Measurements from ENCODE around the gene NEBL. TPM values are rescaled to one million over a fixed set of nuclear protein-coding genes. Genes with fewer than 3 reads are reported as not detected.

Gene NEBL
- total RNA-seq, 1 experiment from 2014 or later: 55.2 TPM

- H3K4me3 Mint-ChIP-seq (ENCODE audit: unreplicated experiment): no peak overlapping the region
- ChIA-PET CTCF (interaction anchor here (0.5 kb wide), 1 partner anchor 1091 kb away, joined by 3 read pairs; no protein-coding TSS in a partner anchor), POLR2A (no interaction called here)
- Histone ChIP-seq H3K4me1 (no peaks in the 10 kb centered on the region), H3K36me3 (ENCODE audit: control insufficient read depth, insufficient read depth, low read length) (no peaks in the 10 kb centered on the region; the same call in 1 of the 2 replicates), H3K4me3 (ENCODE audit: low read depth, low read length) (no peak overlapping the region), H3K27me3 (replicated peaks; ENCODE audit: control insufficient read depth, insufficient read depth, low read length) (no peaks in the 10 kb centered on the region), H3K9me3 (no peaks in the 10 kb centered on the region)
- DNase-seq: no peak
- H3K36me3 Mint-ChIP-seq (ENCODE audit: insufficient read depth, unreplicated experiment): no peaks in the 10 kb centered on the region
- no peaks in the 10 kb centered on the region for H3K9me3 Mint-ChIP-seq (ENCODE audit: unreplicated experiment)
- no peaks in the 10 kb centered on the region for H3K27me3 Mint-ChIP-seq (ENCODE audit: insufficient read depth, unreplicated experiment)
- intact Hi-C loops (cut with micrococcal nuclease; ENCODE audit: unreplicated experiment): no loop called here
- no peaks in the 10 kb centered on the region for H3K4me1 Mint-ChIP-seq (ENCODE audit: low read depth, unreplicated experiment)
- no TSS peak for BruUV-seq (replicated peaks)
- no peak overlapping the region for H3K27ac Mint-ChIP-seq (ENCODE audit: unreplicated experiment)
- TF ChIP-seq CTCF (IDR thresholded peaks at IDR 0.05; ENCODE audit: insufficient read depth in 1 of 2, low read depth in 1 of 2, low read length in 1 of 2, severe bottlenecking in 1 of 2, unreplicated experiment in 1 of 2): no peak
These were observed 11.3 kb upstream of the NEBL start for GRCh38 chr10:20908391-20908790.

GRCh38 chr10:20903635-20904390, 6.7 kb upstream of the NEBL start:
- ChIA-PET POLR2A (no interaction called here), CTCF (no interaction called here)
- Mint-ChIP-seq H3K4me3 (ENCODE audit: unreplicated experiment) (no peak overlapping the region), H3K4me1 (ENCODE audit: low read depth, unreplicated experiment) (peaks cover 2% of the 10 kb centered on the region), H3K27me3 (ENCODE audit: insufficient read depth, unreplicated experiment) (no peaks in the 10 kb centered on the region), H3K27ac (ENCODE audit: unreplicated experiment) (no peak overlapping the region), H3K9me3 (ENCODE audit: unreplicated experiment) (no peaks in the 10 kb centered on the region), H3K36me3 (ENCODE audit: insufficient read depth, unreplicated experiment) (no peaks in the 10 kb centered on the region)
- no TSS peak for BruUV-seq (replicated peaks)
- no peaks in the 10 kb centered on the region; the same call in 1 of the 2 replicates for H3K36me3 ChIP-seq (ENCODE audit: control insufficient read depth, insufficient read depth, low read length)
- no peak overlapping the region for H3K4me3 ChIP-seq (ENCODE audit: low read depth, low read length)
- no peak for TF ChIP-seq CTCF (IDR thresholded peaks at IDR 0.05; ENCODE audit: insufficient read depth in 1 of 2, low read depth in 1 of 2, low read length in 1 of 2, severe bottlenecking in 1 of 2, unreplicated experiment in 1 of 2)
- no peaks in the 10 kb centered on the region for H3K9me3 ChIP-seq
- intact Hi-C loops (cut with micrococcal nuclease; ENCODE audit: unreplicated experiment): no loop called here
- no peaks in the 10 kb centered on the region for H3K27me3 ChIP-seq (replicated peaks; ENCODE audit: control insufficient read depth, insufficient read depth, low read length)
- peaks cover 2% of the 10 kb centered on the region; the same call in 1 of the 2 replicates for H3K4me1 ChIP-seq
- DNase-seq: no peak

- no peaks in the 10 kb centered on the region for H3K36me3 Mint-ChIP-seq (ENCODE audit: insufficient read depth, unreplicated experiment)
- ChIA-PET POLR2A (no interaction called here), CTCF (no interaction called here)
- no peaks in the 10 kb centered on the region for H3K9me3 Mint-ChIP-seq (ENCODE audit: unreplicated experiment)
- Histone ChIP-seq H3K9me3 (no peaks in the 10 kb centered on the region), H3K36me3 (ENCODE audit: control insufficient read depth, insufficient read depth, low read length) (no peaks in the 10 kb centered on the region), H3K27me3 (replicated peaks; ENCODE audit: control insufficient read depth, insufficient read depth, low read length) (no peaks in the 10 kb centered on the region), H3K4me3 (ENCODE audit: low read depth, low read length) (no peak overlapping the region), H3K4me1 (peaks cover 14% of the 10 kb centered on the region)
- DNase-seq: no peak
- no peak overlapping the region for H3K27ac Mint-ChIP-seq (ENCODE audit: unreplicated experiment)
- peaks cover 7% of the 10 kb centered on the region for H3K4me1 Mint-ChIP-seq (ENCODE audit: low read depth, unreplicated experiment)
- BruUV-seq (replicated peaks): no TSS peak
- intact Hi-C loops (cut with micrococcal nuclease; ENCODE audit: unreplicated experiment): no loop called here
- H3K27me3 Mint-ChIP-seq (ENCODE audit: insufficient read depth, unreplicated experiment): no peaks in the 10 kb centered on the region
- no peak overlapping the region for H3K4me3 Mint-ChIP-seq (ENCODE audit: unreplicated experiment)
- no peak for TF ChIP-seq CTCF (IDR thresholded peaks at IDR 0.05; ENCODE audit: insufficient read depth in 1 of 2, low read depth in 1 of 2, low read length in 1 of 2, severe bottlenecking in 1 of 2, unreplicated experiment in 1 of 2)
These were observed 4.0 kb upstream of the NEBL start for GRCh38 chr10:20901110-20901509.

All from Caco-2 (cell line).